Peyer's patch (tissue), 4 donors: ENCODE data around the gene ATF7IP. TPM values are rescaled to one million over a fixed set of nuclear protein-coding genes. Genes with fewer than 3 reads are reported as not detected.

Experiments used
- DNase-seq, 3 donors: peaks; one replicate each; pipeline ENCODE4 v3.0.0-alpha.2; 2017 to 2019
- H3K27ac ChIP-seq, 4 donors: fragments of 200-600 bp; sonication (generic); one replicate each; pipeline ENCODE4 v1.5.1; 2016 to 2019
- H3K27me3 ChIP-seq, 2 donors: fragments of 200-600 bp; sonication (generic); one replicate each; pipeline ENCODE4 v1.5.1; 2019
- H3K36me3 ChIP-seq, 3 donors: fragments of 200-600 bp; sonication (generic); one replicate each; pipeline ENCODE4 v1.5.1; 2016 to 2019
- H3K4me1 ChIP-seq, 4 donors: fragments of 200-600 bp; sonication (generic); one replicate each; pipeline ENCODE4 v1.5.1; 2016 to 2019
- H3K4me3 ChIP-seq, 4 donors: fragments of 200-600 bp; sonication (generic); 1 replicate in 3 of 4; 2 replicates in 1 of 4; pipeline ENCODE4 v1.5.1; 2016 to 2019; ENCODE audit warnings: mild to moderate bottlenecking in 1 of 4
- H3K9me3 ChIP-seq, 4 donors: fragments of 200-600 bp; sonication (generic); one replicate each; pipeline ENCODE4 v1.5.1; 2016 to 2019; ENCODE audit warnings: mild to moderate bottlenecking in 1 of 4
- CTCF ChIP-seq, 6 experiments: fragments of 450-650 bp in 4 of 6; fragments of 200-600 bp in 2 of 6; sonication (generic) in 1 of 6; IDR thresholded peaks; one replicate each; pipeline ENCODE4 v1.5.1; 2017 to 2019; ENCODE audit warnings: antibody characterized with exemption in 6 of 6, mild to moderate bottlenecking in 3 of 6, moderate library complexity in 1 of 6
- POLR2A ChIP-seq, 2 donors: fragments of 450-650 bp; IDR thresholded peaks; one replicate each; pipeline ENCODE4 v1.5.1; 2017; ENCODE audit warnings: antibody characterized with exemption in 2 of 2, mild to moderate bottlenecking in 2 of 2, moderate library complexity in 2 of 2
- total RNA-seq, 4 donors: library from RNA; depleted of rRNA; stranded (reverse); fragments of >200 nt; gene quantifications; one replicate each; pipeline ENCODE4 v1.1.0, GENCODE V29; 2016

The ATF7IP gene
- total RNA-seq, 4 donors from 2014 or later = 24.3 to 193 (median 39.0) TPM

DNA sequence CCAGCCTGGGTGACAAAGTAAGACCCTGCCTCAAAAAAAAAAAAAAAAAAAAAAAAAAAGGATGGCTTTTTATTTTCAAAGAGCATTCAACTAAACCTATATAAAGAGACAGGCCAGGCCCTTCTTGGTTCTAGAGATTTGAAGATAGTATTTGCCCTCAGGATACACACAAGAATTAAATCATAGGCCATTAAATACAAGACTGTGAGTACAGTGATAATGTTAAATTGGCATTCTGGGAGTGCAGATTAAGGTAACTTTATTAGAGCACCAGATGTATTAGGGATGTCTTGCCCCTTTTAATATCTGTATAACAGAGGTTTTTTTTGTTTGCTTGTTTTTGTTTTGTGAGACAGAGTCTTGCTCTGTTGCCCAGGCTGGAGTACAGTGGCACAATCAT, 61.3 kb downstream of the ATF7IP start:
- no peaks in the 10 kb centered on the region for H3K27me3 ChIP-seq
- peaks cover 0 to 11% (median 0%) of the 10 kb centered on the region in 4 donors for H3K4me1 ChIP-seq
- no peaks in the 10 kb centered on the region for H3K9me3 ChIP-seq
- no peak for DNase-seq
- no peak overlapping the region for H3K4me3 ChIP-seq
- TF ChIP-seq POLR2A (IDR thresholded peaks at IDR 0.05) (no peak), CTCF (IDR thresholded peaks at IDR 0.05) (no peak)
- no peak overlapping the region for H3K27ac ChIP-seq
- peaks cover 0 to 14% (median 0%) of the 10 kb centered on the region in 3 donors for H3K36me3 ChIP-seq

DNA sequence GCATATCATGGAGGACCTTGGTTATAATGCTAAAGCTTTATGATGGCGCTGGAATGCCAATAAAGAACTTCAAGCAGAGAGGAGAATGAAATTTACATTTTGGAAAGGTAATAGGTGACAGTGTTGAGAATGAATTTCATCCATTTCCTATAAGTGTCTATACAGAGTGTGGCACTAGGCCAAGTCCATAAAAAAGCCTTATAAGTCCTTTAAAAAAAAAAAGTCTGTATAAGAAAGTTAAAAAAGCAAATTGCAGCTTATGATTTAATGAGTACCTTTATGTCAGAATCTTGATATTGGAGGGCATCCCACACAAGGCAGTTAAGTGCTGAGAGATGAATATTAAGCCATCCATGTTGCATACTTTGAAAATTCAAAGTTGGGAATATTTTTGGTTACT, 62.4 kb downstream of the ATF7IP start:
- peaks cover 0 to 14% (median 0%) of the 10 kb centered on the region in 3 donors for H3K36me3 ChIP-seq
- no peak for DNase-seq
- no peaks in the 10 kb centered on the region for H3K9me3 ChIP-seq
- no peaks in the 10 kb centered on the region for H3K27me3 ChIP-seq
- H3K27ac ChIP-seq = no peak overlapping the region
- TF ChIP-seq POLR2A (IDR thresholded peaks at IDR 0.05) (no peak), CTCF (IDR thresholded peaks at IDR 0.05) (no peak)
- peaks cover 0 to 11% (median 0%) of the 10 kb centered on the region in 4 donors for H3K4me1 ChIP-seq
- no peak overlapping the region for H3K4me3 ChIP-seq

- H3K27ac ChIP-seq = no peak overlapping the region
- no peak for DNase-seq
- no peaks in the 10 kb centered on the region for H3K27me3 ChIP-seq
- no peak overlapping the region for H3K4me3 ChIP-seq
- peaks cover 0 to 11% (median 0%) of the 10 kb centered on the region in 4 donors for H3K4me1 ChIP-seq
- peaks cover 0 to 8% (median 0%) of the 10 kb centered on the region in 3 donors for H3K36me3 ChIP-seq
- no peaks in the 10 kb centered on the region for H3K9me3 ChIP-seq
- TF ChIP-seq CTCF (IDR thresholded peaks at IDR 0.05) (no peak), POLR2A (IDR thresholded peaks at IDR 0.05) (no peak)
Measured at GRCh38 chr12:14430394-14430986, 65.0 kb downstream of the ATF7IP start.

DNA sequence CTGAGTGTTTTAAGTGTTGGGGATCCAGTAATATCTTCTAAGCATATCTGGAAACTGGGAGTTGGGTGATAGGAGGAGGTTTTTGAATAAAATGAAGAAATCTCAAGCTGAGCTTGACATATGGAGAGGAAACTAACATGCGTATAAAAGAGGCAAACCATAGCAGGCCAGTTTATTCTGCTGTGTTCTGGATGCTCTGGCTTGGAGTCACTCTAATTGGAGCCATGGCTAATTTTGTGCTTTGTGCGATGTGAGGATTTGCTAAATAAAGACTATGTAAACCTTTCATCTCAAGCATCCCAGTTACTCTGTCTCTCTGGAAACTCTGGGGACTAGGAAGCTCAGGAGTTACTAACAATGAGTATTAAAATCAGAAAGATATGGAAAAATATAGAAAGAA, 66.5 kb downstream of the ATF7IP start:
- peaks cover 0 to 11% (median 0%) of the 10 kb centered on the region in 4 donors for H3K4me1 ChIP-seq
- H3K36me3 ChIP-seq = peaks cover 0 to 17% (median 0%) of the 10 kb centered on the region in 3 donors
- TF ChIP-seq CTCF (IDR thresholded peaks at IDR 0.05) (no peak), POLR2A (IDR thresholded peaks at IDR 0.05) (no peak)
- no peak overlapping the region for H3K4me3 ChIP-seq
- H3K9me3 ChIP-seq = no peaks in the 10 kb centered on the region
- H3K27me3 ChIP-seq = no peaks in the 10 kb centered on the region
- no peak overlapping the region for H3K27ac ChIP-seq
- DNase-seq = no peak

GRCh38 chr12:14435627-14436026, 70.1 kb downstream of the ATF7IP start:
- no peaks in the 10 kb centered on the region for H3K4me1 ChIP-seq
- no peak overlapping the region for H3K27ac ChIP-seq
- H3K27me3 ChIP-seq = no peaks in the 10 kb centered on the region
- H3K9me3 ChIP-seq = no peaks in the 10 kb centered on the region
- DNase-seq = no peak
- TF ChIP-seq POLR2A (IDR thresholded peaks at IDR 0.05) (no peak), CTCF (IDR thresholded peaks at IDR 0.05) (no peak)
- H3K4me3 ChIP-seq = no peak overlapping the region
- H3K36me3 ChIP-seq = peaks cover 0 to 51% (median 0%) of the 10 kb centered on the region in 3 donors
